GM23338 (cell line): ENCODE measurements around the gene ATF2. TPM values are rescaled to one million over a fixed set of nuclear protein-coding genes. Genes with fewer than 3 reads are reported as not detected.

Experiments
- ATAC-seq: fragments of 200-7000 bp; cut with Tn5 transposase; 3 replicates; pipeline ENCODE4 v1.9.1; 2020
- DNase-seq: peaks from one replicate; pipeline ENCODE4 v3.0.0-alpha.2; 2015; ENCODE audit warnings: low spot score
- H2AFZ ChIP-seq: fragments of 200-600 bp; sonication (generic); 2 replicates; pipeline ENCODE4 v1.8.0; 2016; ENCODE audit warnings: antibody characterized with exemption, mild to moderate bottlenecking, moderate library complexity
- H3F3A ChIP-seq: fragments of 200-600 bp; sonication (generic); replicated peaks from 2 replicates; pipeline ENCODE4 v1.8.0; 2017; ENCODE audit warnings: antibody characterized with exemption, mixed run types, low read depth
- H3K27ac ChIP-seq: fragments of 200-600 bp; sonication (generic); 2 replicates; pipeline ENCODE4 v1.6.1; 2016; ENCODE audit warnings: low read depth
- H3K27me3 ChIP-seq: fragments of 200-600 bp; sonication (generic); 2 replicates; pipeline ENCODE4 v1.8.0; 2016; ENCODE audit warnings: mild to moderate bottlenecking, mixed run types, moderate library complexity; ENCODE audit not compliant: insufficient read depth
- H3K36me3 ChIP-seq: fragments of 200-600 bp; sonication (generic); 2 replicates; pipeline ENCODE4 v1.8.0; 2016; ENCODE audit warnings: mild to moderate bottlenecking; ENCODE audit not compliant: insufficient read depth
- H3K4me1 ChIP-seq: fragments of 200-600 bp; sonication (generic); 2 replicates; pipeline ENCODE4 v1.8.0; 2016; ENCODE audit warnings: mild to moderate bottlenecking, moderate library complexity; ENCODE audit not compliant: insufficient read depth
- H3K4me2 ChIP-seq: fragments of 200-600 bp; sonication (generic); 2 replicates; pipeline ENCODE4 v1.7.1; 2017; ENCODE audit warnings: mixed run types
- H3K4me3 ChIP-seq: fragments of 200-600 bp; sonication (generic); 2 replicates; pipeline ENCODE4 v1.6.1; 2016; ENCODE audit warnings: mixed run types
- H3K79me2 ChIP-seq: fragments of 200-600 bp; sonication (generic); replicated peaks from 2 replicates; pipeline ENCODE4 v1.8.0; 2017; ENCODE audit warnings: mild to moderate bottlenecking; ENCODE audit not compliant: insufficient read depth
- H3K9me2 ChIP-seq: fragments of 200-600 bp; sonication (generic); 2 replicates; pipeline ENCODE4 v1.8.0; 2017; ENCODE audit not compliant: insufficient read depth
- H4K20me1 ChIP-seq: fragments of 200-600 bp; sonication (generic); replicated peaks from 2 replicates; pipeline ENCODE4 v1.8.0; 2017; ENCODE audit warnings: mild to moderate bottlenecking; ENCODE audit not compliant: insufficient read depth
- H3K27ac Mint-ChIP-seq: 2 replicates; pipeline ENCODE4 v1.8.0; 2020; ENCODE audit warnings: inconsistent platforms, mild to moderate bottlenecking, moderate library complexity, mixed read lengths
- H3K27me3 Mint-ChIP-seq: 3 replicates; pipeline ENCODE4 v1.8.0; 2022; ENCODE audit warnings: low read depth, mild to moderate bottlenecking, moderate library complexity, mixed read lengths, inconsistent platforms; ENCODE audit not compliant: insufficient read depth, poor library complexity
- H3K36me3 Mint-ChIP-seq: 3 replicates; pipeline ENCODE4 v1.8.0; 2021; ENCODE audit warnings: low read depth, mild to moderate bottlenecking, inconsistent platforms, moderate library complexity, mixed read lengths
- H3K4me1 Mint-ChIP-seq: 3 replicates; pipeline ENCODE4 v1.8.0; 2020; ENCODE audit warnings: mild to moderate bottlenecking, inconsistent platforms, mixed read lengths
- H3K4me3 Mint-ChIP-seq: 3 replicates; pipeline ENCODE4 v1.8.0; 2021; ENCODE audit warnings: moderate library complexity, mild to moderate bottlenecking, inconsistent platforms, mixed read lengths
- H3K9me3 Mint-ChIP-seq: 3 replicates; pipeline ENCODE4 v1.8.0; 2020; ENCODE audit warnings: moderate library complexity, mild to moderate bottlenecking, inconsistent platforms, mixed read lengths
- CREB1 ChIP-seq: fragments of 250-450 bp; sonication (Bioruptor Pico); IDR thresholded peaks from 2 replicates; pipeline ENCODE4 v1.5.0; 2020; ENCODE audit warnings: low read depth, mild to moderate bottlenecking, moderate library complexity
- JUNB ChIP-seq: IDR thresholded peaks from one replicate; pipeline ENCODE4 v1.6.1; 2016; ENCODE audit warnings: antibody characterized with exemption; ENCODE audit not compliant: unreplicated experiment
- POLR2AphosphoS5 ChIP-seq: IDR thresholded peaks from 2 replicates; pipeline ENCODE4 v1.6.1; 2016; ENCODE audit warnings: antibody characterized with exemption, low read depth
- STAT1 ChIP-seq: IDR thresholded peaks from one replicate; pipeline ENCODE4 v1.6.1; 2016; ENCODE audit warnings: antibody characterized with exemption; ENCODE audit not compliant: unreplicated experiment
- ZNF114 ChIP-seq: fragments of 250-450 bp; sonication (Bioruptor Pico); IDR thresholded peaks from 2 replicates; pipeline ENCODE4 v1.5.0; 2020; ENCODE audit warnings: mild to moderate bottlenecking, moderate library complexity
- ZNF331 ChIP-seq: fragments of 250-450 bp; sonication (Bioruptor Pico); IDR thresholded peaks from 2 replicates; pipeline ENCODE4 v1.5.0; 2020; ENCODE audit warnings: low read depth, mild to moderate bottlenecking, moderate library complexity
- polyA plus RNA-seq: library from polyadenylated mRNA; unstranded; fragments of >200 nt; fragmentation: Nextera tagmentation; extraction: Ambion mirVana; gene quantifications from 2 replicates; pipeline ENCODE4 v1.2.1, GENCODE V29; 2016
- total RNA-seq: library from RNA; depleted of rRNA; stranded (reverse); fragments of >200 nt; shearing (Covaris generic); gene quantifications from 2 replicates; pipeline ENCODE4 v1.2.3, GENCODE V29; 2014
- TF ChIP-seq, protein P1 (sequence below): IDR thresholded peaks from one replicate; pipeline ENCODE4 v1.6.1; 2018; ENCODE audit warnings: antibody characterized with exemption; ENCODE audit not compliant: unreplicated experiment
- TF ChIP-seq, protein P2 (sequence below): IDR thresholded peaks from 2 replicates; pipeline ENCODE4 v1.6.1; 2016; ENCODE audit warnings: antibody characterized with exemption
- TF ChIP-seq, protein P3 (sequence below), 2 experiments: fragments of 200-600 bp in 1 of 2; sonication (generic) in 1 of 2; conservative IDR thresholded peaks; 2 replicates each; pipeline versions ENCODE4 v1.5.1 to v1.6.1; 2016 to 2017; ENCODE audit warnings: antibody characterized with exemption in 2 of 2, low read depth in 2 of 2, mild to moderate bottlenecking in 2 of 2, moderate library complexity in 1 of 2

Gene ATF2
- total and polyA plus RNA-seq, 2 experiments from 2014 or later = 23.6 to 56.2 TPM

DNA sequence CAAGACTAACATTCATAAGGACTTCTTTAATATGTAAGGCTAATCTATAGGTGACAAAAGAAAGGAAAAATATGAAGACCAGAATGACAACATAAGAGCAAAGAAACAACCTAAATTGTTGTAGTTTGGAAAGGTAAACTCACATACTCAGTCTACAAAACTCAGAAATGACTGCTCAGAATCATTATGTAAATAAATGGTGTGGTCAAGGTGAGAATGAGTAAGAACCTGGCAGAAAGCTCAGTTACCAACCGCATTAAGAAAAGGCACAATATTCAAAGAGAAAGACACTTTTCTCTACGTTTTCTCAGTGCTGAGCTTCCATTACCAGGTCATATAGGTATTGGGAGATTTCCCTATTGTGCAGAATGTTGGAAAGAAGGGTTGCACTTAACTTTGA is 15.8 kb downstream of the ATF2 start:
- Histone ChIP-seq H3K9me2 (0 out of 2 replicates have a peak, but pooled peaks cover 4% of the 10 kb centered on the region), H3F3A (no peaks in the 10 kb centered on the region), H4K20me1 (peaks cover 26% of the 10 kb centered on the region), H3K27ac (no peak overlapping the region), H3K4me1 (peaks cover 6% of the 10 kb centered on the region; the same call in 1 of the 2 replicates), H3K27me3 (no peaks in the 10 kb centered on the region), H3K4me2 (no peak overlapping the region), H3K79me2 (peaks cover 100% of the 10 kb centered on the region), H2AFZ (no peak overlapping the region), H3K36me3 (no peaks in the 10 kb centered on the region), H3K4me3 (no peak overlapping the region)
- Mint-ChIP-seq H3K4me1 (peaks cover 28% of the 10 kb centered on the region), H3K9me3 (no peaks in the 10 kb centered on the region), H3K36me3 (peaks cover 13% of the 10 kb centered on the region), H3K27ac (no peak overlapping the region), H3K27me3 (no peaks in the 10 kb centered on the region), H3K4me3 (no peak overlapping the region)
- DNase-seq (no peak), ATAC-seq (no peak)
- TF ChIP-seq, protein P1, sequence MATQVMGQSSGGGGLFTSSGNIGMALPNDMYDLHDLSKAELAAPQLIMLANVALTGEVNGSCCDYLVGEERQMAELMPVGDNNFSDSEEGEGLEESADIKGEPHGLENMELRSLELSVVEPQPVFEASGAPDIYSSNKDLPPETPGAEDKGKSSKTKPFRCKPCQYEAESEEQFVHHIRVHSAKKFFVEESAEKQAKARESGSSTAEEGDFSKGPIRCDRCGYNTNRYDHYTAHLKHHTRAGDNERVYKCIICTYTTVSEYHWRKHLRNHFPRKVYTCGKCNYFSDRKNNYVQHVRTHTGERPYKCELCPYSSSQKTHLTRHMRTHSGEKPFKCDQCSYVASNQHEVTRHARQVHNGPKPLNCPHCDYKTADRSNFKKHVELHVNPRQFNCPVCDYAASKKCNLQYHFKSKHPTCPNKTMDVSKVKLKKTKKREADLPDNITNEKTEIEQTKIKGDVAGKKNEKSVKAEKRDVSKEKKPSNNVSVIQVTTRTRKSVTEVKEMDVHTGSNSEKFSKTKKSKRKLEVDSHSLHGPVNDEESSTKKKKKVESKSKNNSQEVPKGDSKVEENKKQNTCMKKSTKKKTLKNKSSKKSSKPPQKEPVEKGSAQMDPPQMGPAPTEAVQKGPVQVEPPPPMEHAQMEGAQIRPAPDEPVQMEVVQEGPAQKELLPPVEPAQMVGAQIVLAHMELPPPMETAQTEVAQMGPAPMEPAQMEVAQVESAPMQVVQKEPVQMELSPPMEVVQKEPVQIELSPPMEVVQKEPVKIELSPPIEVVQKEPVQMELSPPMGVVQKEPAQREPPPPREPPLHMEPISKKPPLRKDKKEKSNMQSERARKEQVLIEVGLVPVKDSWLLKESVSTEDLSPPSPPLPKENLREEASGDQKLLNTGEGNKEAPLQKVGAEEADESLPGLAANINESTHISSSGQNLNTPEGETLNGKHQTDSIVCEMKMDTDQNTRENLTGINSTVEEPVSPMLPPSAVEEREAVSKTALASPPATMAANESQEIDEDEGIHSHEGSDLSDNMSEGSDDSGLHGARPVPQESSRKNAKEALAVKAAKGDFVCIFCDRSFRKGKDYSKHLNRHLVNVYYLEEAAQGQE = no peak
- TF ChIP-seq STAT1 = no peak
- TF ChIP-seq, protein P2, sequence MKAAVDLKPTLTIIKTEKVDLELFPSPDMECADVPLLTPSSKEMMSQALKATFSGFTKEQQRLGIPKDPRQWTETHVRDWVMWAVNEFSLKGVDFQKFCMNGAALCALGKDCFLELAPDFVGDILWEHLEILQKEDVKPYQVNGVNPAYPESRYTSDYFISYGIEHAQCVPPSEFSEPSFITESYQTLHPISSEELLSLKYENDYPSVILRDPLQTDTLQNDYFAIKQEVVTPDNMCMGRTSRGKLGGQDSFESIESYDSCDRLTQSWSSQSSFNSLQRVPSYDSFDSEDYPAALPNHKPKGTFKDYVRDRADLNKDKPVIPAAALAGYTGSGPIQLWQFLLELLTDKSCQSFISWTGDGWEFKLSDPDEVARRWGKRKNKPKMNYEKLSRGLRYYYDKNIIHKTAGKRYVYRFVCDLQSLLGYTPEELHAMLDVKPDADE = no peak
- TF ChIP-seq, protein P3, sequence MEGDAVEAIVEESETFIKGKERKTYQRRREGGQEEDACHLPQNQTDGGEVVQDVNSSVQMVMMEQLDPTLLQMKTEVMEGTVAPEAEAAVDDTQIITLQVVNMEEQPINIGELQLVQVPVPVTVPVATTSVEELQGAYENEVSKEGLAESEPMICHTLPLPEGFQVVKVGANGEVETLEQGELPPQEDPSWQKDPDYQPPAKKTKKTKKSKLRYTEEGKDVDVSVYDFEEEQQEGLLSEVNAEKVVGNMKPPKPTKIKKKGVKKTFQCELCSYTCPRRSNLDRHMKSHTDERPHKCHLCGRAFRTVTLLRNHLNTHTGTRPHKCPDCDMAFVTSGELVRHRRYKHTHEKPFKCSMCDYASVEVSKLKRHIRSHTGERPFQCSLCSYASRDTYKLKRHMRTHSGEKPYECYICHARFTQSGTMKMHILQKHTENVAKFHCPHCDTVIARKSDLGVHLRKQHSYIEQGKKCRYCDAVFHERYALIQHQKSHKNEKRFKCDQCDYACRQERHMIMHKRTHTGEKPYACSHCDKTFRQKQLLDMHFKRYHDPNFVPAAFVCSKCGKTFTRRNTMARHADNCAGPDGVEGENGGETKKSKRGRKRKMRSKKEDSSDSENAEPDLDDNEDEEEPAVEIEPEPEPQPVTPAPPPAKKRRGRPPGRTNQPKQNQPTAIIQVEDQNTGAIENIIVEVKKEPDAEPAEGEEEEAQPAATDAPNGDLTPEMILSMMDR (conservative IDR thresholded peaks at IDR 0.05; ENCODE audit: low read depth in 2 of 2) = no peak
- no peak for TF ChIP-seq ZNF114
- no peak for TF ChIP-seq CREB1 (CRISPR knock-in tag)
- no peak for TF ChIP-seq JUNB
- no peak for TF ChIP-seq POLR2AphosphoS5
- TF ChIP-seq ZNF331 (CRISPR knock-in tag) = no peak

DNA sequence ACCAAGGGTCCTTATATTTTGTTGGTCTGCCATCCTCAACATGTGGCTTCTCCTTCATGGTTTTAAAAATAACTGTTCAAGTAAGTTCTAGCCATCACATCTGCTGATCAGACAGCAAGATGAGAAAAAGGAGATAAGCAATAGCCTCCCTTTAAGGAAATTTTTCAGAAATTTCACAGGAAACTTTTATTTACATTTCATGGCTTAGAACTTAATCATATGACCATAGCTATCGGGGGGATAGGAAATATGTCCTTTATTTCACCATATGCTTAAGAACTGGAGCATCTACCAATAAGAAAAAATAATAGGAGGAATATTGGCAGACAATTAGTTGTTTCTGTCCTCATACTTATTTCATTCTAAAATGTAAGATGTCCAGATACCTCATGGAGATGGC is 16.2 kb downstream of the ATF2 start:
- no peaks in the 10 kb centered on the region for H3K27me3 ChIP-seq
- H3K27ac ChIP-seq = no peak overlapping the region
- Mint-ChIP-seq H3K27ac (no peak overlapping the region), H3K4me1 (peaks cover 25% of the 10 kb centered on the region), H3K4me3 (no peak overlapping the region), H3K9me3 (no peaks in the 10 kb centered on the region), H3K27me3 (no peaks in the 10 kb centered on the region), H3K36me3 (peaks cover 13% of the 10 kb centered on the region)
- H2AFZ ChIP-seq = no peak overlapping the region
- no peak for ATAC-seq
- peaks cover 100% of the 10 kb centered on the region for H3K79me2 ChIP-seq
- H3K4me1 ChIP-seq = peaks cover 6% of the 10 kb centered on the region; the same call in 1 of the 2 replicates
- H3K36me3 ChIP-seq = no peaks in the 10 kb centered on the region
- no peak for DNase-seq
- no peak overlapping the region for H3K4me2 ChIP-seq
- H3K4me3 ChIP-seq = no peak overlapping the region
- H4K20me1 ChIP-seq = peaks cover 22% of the 10 kb centered on the region
- H3F3A ChIP-seq = no peaks in the 10 kb centered on the region
- TF ChIP-seq, protein P3 (conservative IDR thresholded peaks at IDR 0.05; ENCODE audit: low read depth in 2 of 2) = no peak
- TF ChIP-seq, protein P2 = no peak
- H3K9me2 ChIP-seq = 0 out of 2 replicates have a peak, but pooled peaks cover 4% of the 10 kb centered on the region
